DOHH2 (cell line): ENCODE data around the gene RNASET2.

Experiments
- H3F3A ChIP-seq: fragments of 200-600 bp; sonication (generic), shearing (Covaris generic); 2 replicates; pipeline ENCODE4 v1.6.0; 2016; ENCODE audit warnings: antibody characterized with exemption, mild to moderate bottlenecking; ENCODE audit not compliant: control insufficient read depth, insufficient read depth
- H3K27ac ChIP-seq: fragments of 200-600 bp; sonication (generic); 2 replicates; pipeline ENCODE4 v1.5.1; 2014; ENCODE audit warnings: low read depth, mild to moderate bottlenecking, low read length, moderate library complexity
- H3K27me3 ChIP-seq: fragments of 200-600 bp; sonication (generic); 2 replicates; pipeline ENCODE4 v1.6.1; 2014; ENCODE audit warnings: mild to moderate bottlenecking, low read length, mixed read lengths; ENCODE audit not compliant: control insufficient read depth
- H3K36me3 ChIP-seq: fragments of 200-600 bp; sonication (generic); 2 replicates; pipeline ENCODE4 v1.6.1; 2014; ENCODE audit warnings: mild to moderate bottlenecking, low read length, moderate library complexity, mixed read lengths; ENCODE audit not compliant: control insufficient read depth
- H3K4me1 ChIP-seq: fragments of 200-600 bp; sonication (generic); 2 replicates; pipeline ENCODE4 v1.6.1; 2014; ENCODE audit warnings: mild to moderate bottlenecking, low read length, mixed read lengths; ENCODE audit not compliant: control insufficient read depth
- H3K4me2 ChIP-seq: fragments of 200-600 bp; sonication (generic); 2 replicates; pipeline ENCODE4 v1.6.0; 2014; ENCODE audit warnings: mild to moderate bottlenecking, low read length, moderate library complexity
- H3K4me3 ChIP-seq: fragments of 200-600 bp; sonication (generic); 2 replicates; pipeline ENCODE4 v1.5.1; 2014; ENCODE audit warnings: mild to moderate bottlenecking, low read length, mixed read lengths
- H3K79me2 ChIP-seq: fragments of 200-600 bp; sonication (generic); 2 replicates; pipeline ENCODE4 v1.6.1; 2014; ENCODE audit warnings: mild to moderate bottlenecking, low read length, mixed read lengths; ENCODE audit not compliant: control insufficient read depth
- H3K9me2 ChIP-seq: fragments of 200-600 bp; sonication (generic); replicated peaks from 2 replicates; pipeline ENCODE4 v1.6.1; 2014; ENCODE audit warnings: mild to moderate bottlenecking, low read length, mixed read lengths; ENCODE audit not compliant: control insufficient read depth
- H3K9me3 ChIP-seq: fragments of 200-600 bp; sonication (generic); 2 replicates; pipeline ENCODE4 v1.6.1; 2014; ENCODE audit warnings: antibody characterized with exemption, low read length, mixed read lengths; ENCODE audit not compliant: control insufficient read depth, insufficient read depth
- H4K20me1 ChIP-seq: fragments of 200-600 bp; sonication (generic); 2 replicates; pipeline ENCODE4 v1.6.0; 2014; ENCODE audit warnings: low read depth, mild to moderate bottlenecking, antibody characterized with exemption, low read length, moderate library complexity; ENCODE audit not compliant: control insufficient read depth, insufficient read depth
- CTCF ChIP-seq: fragments of 200-600 bp; sonication (generic); IDR thresholded peaks from one replicate; pipeline ENCODE4 v1.5.1; 2014; ENCODE audit warnings: antibody characterized with exemption, mild to moderate bottlenecking, low read depth, low read length; ENCODE audit not compliant: poor library complexity, severe bottlenecking
- EZH2phosphoT487 ChIP-seq: fragments of 200-600 bp; sonication (generic); IDR thresholded peaks from 2 replicates; pipeline ENCODE4 v1.6.1; 2017; ENCODE audit warnings: borderline replicate concordance, mild to moderate bottlenecking, antibody characterized with exemption, low read length, moderate library complexity, mixed read lengths

Gene RNASET2

GRCh38 chr6:166936079-166936787, 20.1 kb downstream of the RNASET2 start:
- no peak overlapping the region for H3K4me2 ChIP-seq
- peaks cover 60% of the 10 kb centered on the region for H3K36me3 ChIP-seq
- H4K20me1 ChIP-seq: no peaks in the 10 kb centered on the region; the same call in 1 of the 2 replicates
- no peaks in the 10 kb centered on the region for H3K4me1 ChIP-seq
- no peaks in the 10 kb centered on the region for H3K9me3 ChIP-seq
- H3K79me2 ChIP-seq: no peaks in the 10 kb centered on the region
- TF ChIP-seq CTCF (no peak), EZH2phosphoT487 (no peak)
- no peaks in the 10 kb centered on the region for H3K9me2 ChIP-seq
- no peak overlapping the region for H3K4me3 ChIP-seq
- no peaks in the 10 kb centered on the region for H3K27me3 ChIP-seq
- no peaks in the 10 kb centered on the region for H3F3A ChIP-seq
- no peak overlapping the region for H3K27ac ChIP-seq

- peaks cover 3% of the 10 kb centered on the region for H3K4me1 ChIP-seq
- H3K4me3 ChIP-seq: no peak overlapping the region
- no peak overlapping the region for H3K4me2 ChIP-seq
- no peaks in the 10 kb centered on the region; the same call in 1 of the 2 replicates for H4K20me1 ChIP-seq
- no peaks in the 10 kb centered on the region for H3F3A ChIP-seq
- H3K27me3 ChIP-seq: no peaks in the 10 kb centered on the region
- H3K9me3 ChIP-seq: no peaks in the 10 kb centered on the region
- no peaks in the 10 kb centered on the region for H3K79me2 ChIP-seq
- no peak for TF ChIP-seq EZH2phosphoT487
- no peak for TF ChIP-seq CTCF
- no peak overlapping the region for H3K27ac ChIP-seq
- H3K9me2 ChIP-seq: no peaks in the 10 kb centered on the region
- peaks cover 60% of the 10 kb centered on the region for H3K36me3 ChIP-seq
Observed at GRCh38 chr6:166935353-166935752, 21.0 kb downstream of the RNASET2 start.

GRCh38 chr6:166934174-166934573, 22.2 kb downstream of the RNASET2 start:
- H3K4me3 ChIP-seq: no peak overlapping the region
- peaks cover 62% of the 10 kb centered on the region for H3K36me3 ChIP-seq
- no peaks in the 10 kb centered on the region for H3F3A ChIP-seq
- no peaks in the 10 kb centered on the region for H3K79me2 ChIP-seq
- H3K4me1 ChIP-seq: peaks cover 15% of the 10 kb centered on the region
- TF ChIP-seq CTCF: no peak
- TF ChIP-seq EZH2phosphoT487: no peak
- H3K27ac ChIP-seq: no peak overlapping the region
- H3K9me3 ChIP-seq: no peaks in the 10 kb centered on the region
- H3K27me3 ChIP-seq: no peaks in the 10 kb centered on the region
- no peak overlapping the region for H3K4me2 ChIP-seq
- no peaks in the 10 kb centered on the region; the same call in 1 of the 2 replicates for H4K20me1 ChIP-seq
- no peaks in the 10 kb centered on the region for H3K9me2 ChIP-seq
